Stimulated activated naive CD8-positive, alpha-beta T cell treated with anti-CD3 and anti-CD28 coated beads, Interleukin-15, Interleukin-2, amounts not matched to agents 100 U/mL and 50 U/mL, for 24 hours (primary cell): Measurements from ENCODE around the gene SUSD1.
A peak's percentile ranks its signal among the peaks of the same experiment; 100 is the strongest.
"Not testable (repeated sequence)": the region's sequence is repeated elsewhere in the genome, so short reads cannot be mapped to it uniquely, and the experiment has no call there.

Source experiments
- ATAC-seq: fragments of 150-1000 bp; cut with Tn5 transposase; one replicate; pipeline ENCODE4 v1.10.0; 2021
- DNase-seq: peaks from one replicate; pipeline ENCODE4 v3.0.0; 2021

The SUSD1 gene

DNA sequence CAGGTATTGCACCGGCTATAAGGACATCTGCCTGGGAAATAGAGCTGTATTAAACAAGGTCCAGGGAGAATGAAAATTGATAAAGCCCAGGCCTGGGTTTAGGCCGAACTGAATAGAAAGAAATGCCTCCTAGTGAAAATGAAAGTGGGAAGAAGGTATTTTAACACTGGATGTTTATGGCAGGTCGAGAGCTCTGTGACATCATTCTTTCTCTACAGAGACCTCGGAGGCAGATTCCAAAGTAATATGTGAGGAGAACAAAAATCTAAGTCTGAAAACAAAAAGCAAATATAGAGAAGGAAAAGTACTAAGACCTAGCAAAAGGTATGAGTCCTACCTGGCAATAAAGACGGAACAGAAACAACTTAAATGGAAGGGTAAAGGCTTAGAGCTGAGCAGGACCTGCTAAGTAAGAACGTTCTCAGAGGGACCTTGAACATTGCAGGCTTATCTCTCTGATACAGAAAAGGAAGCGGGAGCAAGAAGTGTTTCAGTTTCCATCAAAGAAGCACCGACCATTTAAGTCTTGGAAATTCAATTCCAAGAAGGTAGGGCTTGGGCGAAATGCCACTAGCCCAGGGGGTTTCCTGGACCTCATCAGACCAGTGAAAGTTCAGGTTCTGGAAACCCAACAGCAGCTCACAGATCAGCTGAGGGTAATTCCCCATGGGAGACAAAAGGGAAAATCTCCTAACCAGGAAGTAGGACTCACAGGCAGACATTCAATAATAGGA lies 80.0 kb downstream of the SUSD1 start:
- ATAC-seq = no peak
- DNase-seq = no peak

DNA sequence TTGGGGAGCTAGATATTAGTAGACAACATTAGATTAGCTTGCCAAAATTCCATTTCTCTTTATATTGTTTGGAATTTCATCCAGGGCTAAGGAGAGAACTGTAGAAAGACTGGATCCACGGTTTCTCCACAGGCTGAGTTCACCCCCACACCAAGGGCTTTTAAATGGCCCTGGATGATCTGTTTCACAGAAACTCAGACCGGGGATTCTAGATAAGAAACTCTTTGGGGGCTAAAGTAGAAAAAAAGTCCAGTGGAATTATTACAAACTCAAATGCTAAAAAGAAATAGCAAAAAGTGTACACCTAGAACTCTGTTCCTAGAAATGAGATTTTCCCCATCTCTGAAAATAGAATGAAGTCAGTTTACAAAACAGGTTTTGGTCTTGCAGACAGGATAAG lies 80.9 kb downstream of the SUSD1 start:
- DNase-seq = no peak
- ATAC-seq = no peak

DNA sequence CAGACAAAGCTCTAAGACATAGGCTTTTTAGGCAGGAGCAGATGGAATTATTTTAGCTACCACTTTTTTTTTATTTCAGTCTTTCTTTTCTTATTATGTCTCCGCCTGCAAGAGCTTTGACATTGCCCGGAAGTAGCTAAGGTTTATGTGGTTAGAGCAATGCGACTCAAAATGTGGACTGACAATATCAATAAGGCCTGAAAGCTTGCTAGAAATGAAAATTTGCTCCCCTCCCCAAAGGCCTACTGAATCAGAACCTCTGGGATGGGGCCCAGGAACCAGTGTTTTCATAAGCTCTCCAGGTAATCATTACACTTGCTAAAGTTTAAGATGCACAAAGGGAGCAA lies 81.3 kb downstream of the SUSD1 start:
- ATAC-seq (no peak), DNase-seq (no peak)

DNA sequence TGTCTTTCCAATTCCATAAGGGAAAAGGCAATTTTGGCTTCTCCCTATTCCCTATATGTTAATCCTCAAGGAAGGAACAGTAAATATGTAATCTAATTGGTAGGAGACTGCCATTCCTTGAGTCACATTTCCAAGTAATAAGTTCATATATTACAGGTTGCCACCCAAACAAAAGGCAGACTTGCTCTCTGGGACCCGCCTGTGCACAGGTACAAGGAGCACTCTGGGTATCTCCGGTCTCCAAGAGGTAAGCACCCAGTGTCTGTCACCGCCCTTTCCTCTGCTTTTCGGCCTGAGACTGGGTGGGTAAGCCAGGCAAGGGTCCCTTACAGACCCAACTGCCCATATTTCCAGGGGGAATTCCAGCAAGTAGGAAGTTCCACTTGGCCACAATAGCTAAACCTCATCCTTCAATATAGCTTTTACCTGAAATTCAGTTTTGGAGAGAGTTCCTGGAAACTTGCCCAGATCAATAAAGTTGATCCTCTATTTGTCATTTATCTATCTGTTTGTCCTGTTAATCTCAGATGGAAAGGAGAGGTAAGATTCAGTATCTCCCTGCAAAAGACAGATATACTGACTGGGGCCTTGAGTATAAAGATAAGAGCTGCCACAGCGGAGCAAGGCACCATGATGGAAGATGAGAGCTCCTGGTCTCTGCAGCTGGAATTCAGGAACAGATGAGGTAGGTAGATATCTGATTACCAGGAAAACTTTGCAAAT lies 81.8 kb downstream of the SUSD1 start:
- ATAC-seq (no peak), DNase-seq (no peak)

DNA sequence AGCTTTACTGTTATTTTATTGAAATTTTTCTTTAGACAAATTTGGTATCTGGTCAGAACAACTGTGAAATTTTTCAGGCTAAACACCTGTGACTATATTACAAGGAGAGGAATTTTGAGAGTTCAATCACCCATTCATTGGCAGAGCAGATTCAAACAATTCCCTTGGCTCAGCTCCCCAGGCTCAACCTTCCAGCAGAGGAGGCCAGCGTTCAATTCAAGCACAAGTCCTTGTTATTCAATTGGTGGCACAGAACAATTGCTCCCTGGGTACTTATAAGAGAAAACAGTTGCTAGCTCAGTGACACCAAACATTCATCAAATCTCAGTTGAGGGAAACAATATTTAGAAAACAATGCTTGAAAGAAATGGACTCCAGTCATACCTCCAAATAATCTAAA lies 83.3 kb downstream of the SUSD1 start:
- ATAC-seq (no peak), DNase-seq (no peak)

DNA sequence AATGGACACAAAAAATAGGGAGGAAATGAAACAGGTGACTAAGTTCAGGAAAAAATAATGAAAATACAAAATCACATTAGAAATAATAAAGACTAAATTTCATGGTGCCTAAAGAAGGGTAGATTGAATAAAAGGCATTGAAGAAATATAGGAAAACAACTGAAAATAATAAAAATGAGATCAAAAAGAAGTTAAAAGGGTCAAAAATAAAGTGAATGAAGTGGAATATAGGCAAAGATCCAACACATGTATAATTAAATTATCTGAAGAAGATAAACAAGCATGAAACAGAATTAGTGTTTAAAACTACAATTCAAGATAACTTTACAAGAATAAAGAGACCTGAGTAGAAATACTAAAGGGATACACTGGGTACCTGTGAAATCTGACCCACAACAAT lies 87.6 kb downstream of the SUSD1 start:
- DNase-seq (no peak), ATAC-seq (no peak)

DNA sequence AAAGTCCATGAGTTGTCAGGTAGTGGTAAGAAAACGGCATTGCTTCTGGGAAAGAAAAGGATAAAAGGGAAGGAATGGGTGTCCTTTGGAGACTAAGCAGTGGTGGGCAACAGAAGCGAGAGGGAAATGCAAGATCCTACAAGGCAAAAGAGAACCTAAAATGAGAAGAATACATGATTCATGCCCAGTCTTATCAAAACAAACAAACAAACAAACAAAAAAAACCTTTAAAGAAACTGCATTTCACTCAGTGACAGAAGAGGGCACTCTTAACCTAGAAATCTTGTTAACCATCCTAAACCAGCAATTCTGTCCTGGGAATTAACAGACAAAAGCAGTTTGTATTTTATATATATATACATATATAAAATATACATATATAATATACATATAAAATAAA lies 88.5 kb downstream of the SUSD1 start:
- ATAC-seq (no peak), DNase-seq (no peak)

DNA sequence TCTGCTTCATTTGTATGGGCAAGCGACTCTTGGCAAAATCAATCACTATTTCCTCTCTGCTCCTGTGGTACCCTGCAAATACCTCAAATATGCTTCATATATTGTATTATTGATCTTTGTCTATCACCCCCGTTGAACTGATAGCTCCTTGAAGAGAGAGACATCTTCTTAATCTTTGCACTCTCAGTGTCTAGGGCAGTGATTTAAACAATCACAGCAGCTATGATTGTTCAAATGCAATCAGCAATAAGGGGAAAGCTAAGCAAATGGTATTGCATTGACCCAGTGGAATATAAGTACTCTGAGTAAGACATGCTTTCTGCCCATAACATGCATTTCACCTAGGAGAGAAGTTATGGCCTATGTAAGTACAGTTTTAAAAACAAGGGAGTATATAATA lies 90.2 kb downstream of the SUSD1 start:
- ATAC-seq (no peak), DNase-seq (no peak)

DNA sequence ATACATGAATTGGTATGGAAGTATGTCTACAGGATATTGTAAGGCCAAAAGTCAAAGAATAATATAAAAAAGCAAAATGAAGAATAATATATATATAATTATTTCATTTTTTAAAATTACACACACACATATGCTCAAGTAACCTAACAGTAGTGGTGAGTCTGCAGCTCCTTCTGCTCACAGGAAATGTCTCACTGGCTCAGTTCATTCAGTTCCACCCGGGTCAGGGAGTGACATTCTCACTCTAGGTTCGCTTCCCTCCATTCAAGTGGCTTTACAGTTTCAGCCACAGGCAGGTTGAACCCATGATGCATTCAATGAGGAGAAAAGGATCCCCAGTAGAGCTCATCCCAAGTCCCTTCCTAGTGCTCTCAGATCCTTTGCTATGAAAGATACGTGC lies 90.8 kb downstream of the SUSD1 start:
- no peak for DNase-seq

DNA sequence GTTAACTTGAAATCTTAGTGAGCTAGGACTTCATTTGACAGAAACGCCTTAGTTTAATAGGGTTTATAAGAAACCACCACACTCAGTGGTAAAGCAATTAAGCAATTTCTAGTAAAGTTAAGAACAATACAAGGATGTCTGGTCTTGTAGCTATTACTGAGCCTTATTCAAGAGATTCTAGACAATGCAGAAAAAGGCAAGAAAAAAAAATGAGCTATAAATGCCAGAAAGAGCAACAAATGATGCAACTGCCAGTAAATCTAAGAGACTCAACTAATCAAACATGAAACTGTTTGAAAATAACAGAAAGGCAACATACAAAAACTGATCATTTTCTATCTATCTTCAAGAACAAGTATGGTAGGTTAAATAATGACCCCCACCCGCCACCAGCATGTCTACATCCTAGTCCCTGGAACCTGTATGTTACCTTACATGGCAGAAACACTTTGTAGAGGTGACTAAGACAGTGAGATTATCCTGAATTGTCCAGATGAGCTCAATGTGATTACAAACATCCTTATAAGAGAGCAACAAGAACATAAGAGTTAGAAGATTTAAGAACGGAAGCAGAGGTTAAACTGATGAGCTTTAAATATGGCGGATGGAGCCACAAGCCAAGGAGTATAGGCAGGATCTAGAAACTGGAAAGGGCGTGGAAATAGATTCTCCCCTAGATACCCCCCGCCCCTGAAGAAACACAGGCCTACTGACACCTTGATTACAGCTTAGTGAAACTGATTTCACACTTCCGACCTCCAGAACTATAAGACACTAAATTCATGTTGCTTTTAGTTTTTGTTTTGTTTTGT lies 93.0 kb downstream of the SUSD1 start:
- no peak for DNase-seq
- no peak for ATAC-seq

More for the DNA sequence above, 90.8 kb downstream of the SUSD1 start:
- peak; percentile 23 for ATAC-seq

DNA sequence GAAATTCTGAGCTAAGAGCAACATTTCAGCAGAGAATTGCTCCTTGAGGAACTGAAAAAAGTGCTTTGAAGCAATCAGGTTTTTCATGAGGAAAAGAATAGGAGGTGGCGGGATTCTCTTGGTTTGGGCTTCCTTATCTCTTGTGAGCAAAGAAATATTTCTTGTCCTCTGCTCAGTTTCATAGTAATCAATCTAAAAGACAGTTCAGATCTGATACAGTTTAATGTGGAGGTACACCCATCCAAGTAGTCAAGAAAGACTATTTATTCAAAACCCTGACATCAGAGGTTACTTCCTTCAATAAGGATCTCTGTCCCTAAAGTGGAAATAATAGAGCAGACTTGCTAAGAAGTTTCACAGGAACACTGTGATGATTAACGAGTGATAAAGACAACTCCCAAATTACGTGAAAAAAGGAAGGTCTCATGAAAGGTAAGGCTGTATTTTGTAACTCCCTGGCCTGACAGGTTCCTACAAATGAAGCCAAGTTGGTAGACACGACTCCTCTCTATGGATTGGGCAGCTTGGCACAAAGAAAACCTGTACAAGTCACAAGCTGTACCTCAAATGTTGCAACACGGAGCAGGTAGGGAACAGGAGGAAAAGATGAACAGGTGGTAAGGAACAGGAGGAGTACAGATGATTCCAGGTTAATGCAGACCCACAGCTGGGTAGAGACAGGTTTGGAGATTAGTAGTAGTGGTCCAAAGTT lies 94.1 kb downstream of the SUSD1 start:
- ATAC-seq = no peak

DNA sequence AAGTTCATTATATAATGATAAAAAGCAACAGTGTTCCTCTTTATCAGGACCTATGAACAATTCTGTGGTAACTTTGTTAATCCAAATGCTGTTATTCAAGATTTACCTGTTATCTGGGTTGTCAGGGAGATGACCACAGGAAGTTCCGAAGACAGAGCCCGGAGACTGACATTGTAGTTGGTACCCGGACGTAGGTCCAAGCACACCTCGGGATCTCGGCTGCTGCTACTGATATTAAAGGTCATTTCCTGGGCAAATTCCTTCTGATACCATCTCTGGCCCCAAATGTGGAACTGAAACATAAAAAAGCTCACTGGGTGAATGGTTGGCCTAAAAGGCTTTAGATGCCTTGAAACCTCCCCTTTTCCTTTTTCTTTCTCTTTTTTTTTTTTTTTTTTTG lies 96.7 kb downstream of the SUSD1 start:
- DNase-seq = no peak
- no peak for ATAC-seq

More for the DNA sequence above, 94.1 kb downstream of the SUSD1 start:
- no peak for DNase-seq

DNA sequence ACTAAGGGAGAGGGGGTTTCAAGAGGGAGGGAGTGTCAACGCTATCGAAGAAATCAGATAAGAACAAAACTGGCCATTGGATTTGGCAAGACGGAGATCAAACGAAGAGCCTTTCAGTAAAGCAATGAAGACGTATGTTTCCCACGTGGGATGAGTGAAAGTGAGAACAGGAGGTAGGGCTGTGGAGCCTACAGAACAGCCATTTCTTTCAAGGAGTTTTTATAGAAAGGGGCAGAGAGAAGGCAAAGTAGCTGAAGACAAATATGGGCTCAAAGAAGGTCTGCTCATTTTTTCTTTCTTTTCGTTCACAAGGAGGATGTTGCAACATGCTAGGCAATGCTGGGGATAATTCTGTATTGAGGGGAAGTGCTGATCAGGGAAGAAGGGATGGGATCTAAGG lies 98.3 kb downstream of the SUSD1 start:
- no peak for DNase-seq
- no peak for ATAC-seq

DNA sequence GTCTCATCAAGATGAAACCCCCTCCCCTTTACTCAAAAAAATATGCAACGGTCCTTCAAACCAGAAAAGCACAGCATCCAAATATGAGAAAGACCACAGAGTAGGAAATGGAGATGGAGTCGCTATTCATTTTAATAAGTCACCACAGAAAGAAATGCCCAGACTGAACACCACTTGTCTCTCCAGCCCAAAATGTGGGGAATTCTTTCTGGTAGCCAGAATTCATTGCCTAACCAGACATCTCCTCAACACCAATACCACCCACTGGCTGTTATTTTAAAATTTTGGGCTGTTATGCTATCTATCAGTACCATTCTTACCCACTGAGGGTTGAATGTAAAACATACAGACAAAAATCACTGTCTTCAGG lies 100.1 kb downstream of the SUSD1 start:
- DNase-seq (no peak), ATAC-seq (no peak)

DNA sequence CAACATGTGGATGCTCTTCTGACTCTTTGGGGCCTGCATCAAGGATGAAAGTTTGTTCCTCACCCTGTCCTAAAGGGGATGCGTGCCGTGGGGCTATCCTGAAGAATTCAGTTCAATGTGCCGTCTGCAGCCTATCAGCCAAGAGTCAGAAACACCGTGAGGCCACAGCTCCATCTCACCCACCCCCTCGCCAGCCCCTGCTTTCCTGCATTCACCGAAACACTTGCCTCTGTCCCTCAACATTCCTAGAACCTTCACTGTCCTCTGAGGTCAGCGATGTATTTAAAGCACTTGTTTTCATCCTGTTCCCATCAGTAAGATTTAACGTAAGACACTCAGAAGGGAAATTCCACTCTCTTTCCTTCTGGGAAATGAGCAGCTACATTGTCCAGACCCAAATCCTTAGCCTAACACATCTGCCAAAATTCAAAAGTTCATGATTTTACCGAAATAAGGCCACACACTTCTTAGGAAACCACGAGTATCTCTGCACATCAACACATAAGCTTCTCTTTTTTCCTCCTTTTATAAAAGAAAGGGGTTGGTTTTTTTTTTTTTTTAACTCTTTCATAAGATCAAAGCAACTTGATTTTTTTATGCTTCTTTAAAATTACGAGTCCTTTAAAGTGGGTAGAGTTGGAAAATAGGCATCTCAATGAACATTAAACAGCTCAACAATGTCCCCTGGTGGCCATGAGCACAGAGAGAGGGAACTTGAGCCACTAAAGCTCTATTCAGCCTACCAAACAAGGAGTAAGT lies 100.7 kb downstream of the SUSD1 start:
- DNase-seq (peak; percentile 79), ATAC-seq (peak; percentile 78)

DNA sequence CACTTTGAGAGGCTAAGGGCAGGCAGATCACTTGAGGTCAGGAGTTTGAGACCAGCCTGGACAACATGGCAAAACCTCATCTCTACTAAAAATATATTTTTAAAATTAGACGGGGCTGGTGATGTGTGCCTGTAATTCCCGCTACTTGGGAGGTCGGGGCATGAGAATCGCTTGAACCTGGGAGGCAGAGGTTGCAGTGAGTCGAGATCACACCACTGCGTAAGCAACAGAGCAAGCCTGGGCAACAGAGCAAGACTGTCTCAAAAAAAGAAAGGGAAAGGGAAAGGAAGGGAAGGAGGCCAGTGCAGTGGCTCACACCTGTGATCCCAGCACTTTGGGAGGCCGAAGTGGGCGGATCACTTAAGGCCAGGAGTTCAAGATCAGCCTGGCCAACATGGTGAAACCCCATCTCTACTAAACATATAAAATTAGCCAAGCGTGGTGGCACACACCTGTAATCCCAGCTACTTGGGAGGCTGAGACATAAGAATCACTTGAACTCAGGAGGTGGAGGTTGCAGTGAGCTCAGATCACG lies 101.4 kb downstream of the SUSD1 start:
- not testable (repeated sequence) for DNase-seq, ATAC-seq

DNA sequence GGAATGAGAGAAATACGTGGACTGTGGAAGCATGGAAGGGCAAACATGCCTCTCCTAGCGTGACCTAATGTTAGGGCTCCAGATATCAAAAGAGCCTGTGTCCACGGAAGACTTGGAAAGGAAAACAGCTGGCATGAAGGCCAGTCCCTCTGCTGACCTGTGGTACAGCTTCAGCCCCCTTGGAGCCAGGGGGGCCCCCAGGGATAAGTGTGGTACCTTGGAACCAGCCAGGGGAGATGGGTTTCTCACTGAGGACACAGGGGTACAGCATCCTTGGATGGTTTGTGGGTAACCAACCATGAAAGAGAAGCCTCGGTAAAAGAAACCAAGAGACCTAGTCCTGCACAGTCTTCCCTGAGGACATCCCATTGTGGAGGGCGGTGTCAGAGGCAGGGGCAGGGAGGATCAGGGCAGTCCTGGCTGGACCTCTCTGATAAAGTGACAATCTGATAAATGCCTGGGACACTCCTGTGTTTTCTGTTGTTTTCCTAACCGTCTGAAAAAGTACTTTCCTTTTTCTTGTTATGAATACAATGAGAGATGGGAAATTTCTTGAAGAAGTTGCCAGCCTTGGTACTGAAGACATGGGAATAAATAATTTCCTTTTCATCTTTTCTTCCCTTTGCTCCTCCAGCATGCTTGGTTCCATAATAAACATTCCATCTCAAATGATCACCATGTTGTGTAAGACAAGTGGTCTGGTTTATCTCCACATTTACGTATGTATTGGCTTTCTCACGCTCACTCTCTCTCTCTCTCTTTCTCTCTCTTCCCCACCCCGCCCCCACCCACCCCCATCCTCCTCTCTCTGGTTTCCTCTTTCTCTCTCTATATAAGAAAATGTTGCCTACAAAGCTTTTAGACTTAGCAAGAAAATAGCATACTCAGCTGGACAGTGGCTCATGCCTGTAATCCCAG lies 102.1 kb downstream of the SUSD1 start:
- DNase-seq (no peak), ATAC-seq (no peak)

DNA sequence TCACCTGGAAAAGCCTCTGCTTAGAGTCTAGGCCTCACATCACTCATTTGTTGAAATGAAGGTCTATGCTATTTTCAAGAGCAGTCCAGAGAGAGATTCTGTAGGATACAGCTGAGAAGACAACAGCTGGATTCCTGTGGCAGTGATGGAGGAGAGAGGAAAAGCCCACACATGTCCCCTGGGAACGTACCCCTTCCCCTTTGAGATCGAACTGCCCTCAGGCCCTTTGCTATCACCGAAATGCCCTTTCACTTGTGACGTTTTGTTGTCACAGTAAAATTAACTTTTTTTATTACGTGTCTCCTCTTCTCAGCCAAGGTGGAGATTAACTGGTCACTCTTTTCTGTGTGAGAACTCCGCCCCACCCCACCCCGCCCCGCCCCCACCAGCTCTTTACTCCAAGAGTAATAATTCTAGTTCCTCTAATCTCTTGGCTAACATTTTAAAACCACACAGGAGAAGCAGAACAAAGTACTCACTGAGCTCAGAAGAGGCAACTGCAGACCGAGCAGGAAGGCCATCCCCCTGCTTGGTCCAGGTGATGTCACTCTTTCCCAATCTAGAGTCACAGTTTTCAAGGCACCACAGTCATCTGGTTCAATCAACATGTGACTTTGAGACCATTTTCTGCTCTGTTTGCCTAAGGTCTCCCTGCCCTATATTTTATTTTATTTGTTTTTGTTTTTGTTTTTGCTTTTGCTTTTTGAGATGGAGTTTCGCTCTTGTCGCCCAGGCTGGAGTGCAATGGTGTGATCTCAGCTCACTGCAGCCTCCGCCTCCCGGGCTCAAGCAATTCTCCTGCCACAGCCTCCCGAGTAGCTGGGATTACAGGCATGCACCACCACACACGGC lies 105.6 kb downstream of the SUSD1 start:
- ATAC-seq (peak; percentile 55), DNase-seq (no peak)

DNA sequence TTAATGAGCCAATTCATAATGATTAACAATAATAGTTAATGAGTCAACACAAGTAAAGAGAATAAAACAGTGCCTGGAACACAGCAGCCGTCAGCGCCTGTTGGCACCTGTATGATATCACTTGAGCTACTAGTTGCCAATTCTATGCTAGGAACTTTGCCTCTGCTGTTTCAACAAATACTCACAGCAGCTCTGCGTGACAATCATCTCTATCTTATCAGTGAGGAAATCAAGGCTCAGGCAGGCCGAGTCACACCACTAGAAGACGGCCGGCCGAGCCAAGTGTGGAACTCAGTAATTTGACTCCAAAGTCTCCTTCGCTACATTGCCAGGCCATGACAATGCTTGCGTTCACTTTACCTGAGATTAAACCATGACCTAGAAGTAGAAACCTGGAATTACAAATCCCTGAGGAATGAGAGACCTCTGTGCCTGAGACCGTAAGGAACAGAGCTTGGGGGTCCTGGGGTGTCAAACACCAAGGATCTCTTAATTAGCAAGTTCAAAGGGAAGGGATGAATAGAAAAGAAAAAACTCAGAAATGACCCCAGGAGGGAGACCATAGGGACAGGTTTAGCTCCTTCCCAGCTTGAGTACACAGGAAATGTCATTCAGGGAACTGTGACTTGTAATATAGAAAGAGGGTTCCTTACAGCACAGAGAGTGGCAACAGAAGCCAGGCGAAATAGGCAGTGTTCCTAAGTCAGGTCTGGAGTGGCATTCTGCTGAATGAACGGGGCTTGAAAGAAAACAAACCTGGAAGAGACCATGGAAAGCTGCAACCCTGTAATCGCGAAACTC lies 109.1 kb downstream of the SUSD1 start:
- ATAC-seq = no peak
- no peak for DNase-seq
